HG02623 (cell line): Measurements from ENCODE around the gene ZNF892.
"Not testable (repeated sequence)": the region's sequence is repeated elsewhere in the genome, so short reads cannot be mapped to it uniquely, and the experiment has no call there.

Experiments used
- ATAC-seq: cut with Tn5 transposase; IDR thresholded peaks from one replicate; pipeline ENCODE4 v1.9.1; 2021; ENCODE audit warnings: moderate library complexity; ENCODE audit not compliant: unreplicated experiment

The ZNF892 gene

GRCh38 chr2:95207111-95207961 is at the start of gene ZNF892:
TSS of gene ZNF892 (plus strand) at chr2:95207521. CDS start at chr2:95207816, 295 bp downstream.
- peak; percentile 98 for ATAC-seq

DNA sequence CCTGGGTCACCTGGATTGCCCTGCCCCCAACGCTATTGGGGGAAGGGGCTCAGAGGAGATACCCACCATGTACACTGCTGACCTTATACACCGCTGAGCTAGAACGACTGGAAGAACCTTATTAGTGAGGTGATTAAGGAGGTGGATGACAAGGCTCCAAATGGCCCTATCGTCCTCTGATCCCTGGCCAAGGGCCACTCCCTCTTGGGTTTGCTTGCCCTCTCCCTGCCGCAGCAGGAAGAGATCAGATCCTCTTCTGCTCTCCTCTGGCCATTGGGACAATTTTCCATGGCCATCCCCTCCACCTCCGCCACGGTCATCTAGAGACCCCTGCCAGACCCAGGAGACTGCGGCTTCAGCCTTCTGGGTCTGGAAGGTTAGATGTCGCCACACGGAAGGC is 48.9 kb upstream of the ZNF892 start:
- ATAC-seq: no peak

DNA sequence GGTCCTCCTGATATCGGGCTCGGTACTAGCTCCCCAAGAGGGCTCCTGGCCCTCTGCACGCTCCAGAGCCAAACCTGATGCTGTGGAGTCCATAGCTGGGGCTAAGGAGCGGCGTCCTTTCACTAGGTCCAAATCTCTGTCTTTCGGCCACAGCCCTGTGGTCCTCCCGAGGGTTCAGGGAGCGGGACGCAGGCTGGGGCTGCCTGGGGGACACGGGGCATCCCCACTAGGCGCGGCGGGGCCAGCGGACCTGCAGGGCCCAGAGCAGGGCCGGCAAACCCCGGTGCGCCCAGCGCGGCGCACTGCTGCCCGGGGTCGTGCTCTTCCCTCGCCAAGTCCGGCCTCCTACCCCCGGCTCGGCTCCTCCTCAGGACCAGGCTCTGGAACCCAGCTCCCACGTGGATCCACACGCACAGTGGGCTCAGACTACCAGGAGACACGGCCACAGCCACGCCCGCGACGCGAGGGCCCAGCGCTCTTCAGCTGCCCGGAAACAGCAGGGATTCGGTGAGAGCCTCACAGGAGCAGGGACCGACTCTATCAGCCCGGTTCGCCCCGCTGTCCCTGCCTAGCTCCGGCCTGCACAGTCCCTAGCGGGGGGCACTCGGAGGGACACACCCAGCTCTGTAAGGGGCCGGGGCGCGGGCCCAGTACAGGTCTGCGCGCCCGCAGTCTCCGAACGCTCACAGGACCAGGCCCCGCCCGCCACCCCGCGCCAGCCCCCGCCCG is 48.3 kb upstream of the ZNF892 start:
- peak; percentile 48 for ATAC-seq

- peak; percentile 89 for ATAC-seq
These were observed 47.5 kb upstream of the ZNF892 start, which contains the start of gene ZNF514 for GRCh38 chr2:95159690-95160449. TSS of gene ZNF514 (minus strand) at chr2:95159848. CDS start at chr2:95153253, 6,595 bp downstream.

DNA sequence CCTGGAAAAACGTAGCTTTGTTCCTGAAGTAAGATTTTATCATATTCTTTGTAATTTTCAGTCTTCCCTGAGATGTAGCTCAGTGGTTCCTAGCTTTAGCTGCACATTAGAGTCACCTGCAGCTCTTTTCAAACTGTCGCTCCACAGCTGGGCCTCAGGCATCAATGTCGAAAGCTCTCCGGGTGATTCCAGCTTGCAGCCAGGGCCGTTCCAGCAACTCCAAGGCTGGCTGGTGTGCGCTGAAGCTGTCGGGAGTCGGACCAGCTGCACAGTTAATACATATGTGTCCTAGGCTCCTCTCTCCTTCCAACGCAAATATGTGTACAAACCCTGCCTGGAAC is 42.3 kb upstream of the ZNF892 start:
- ATAC-seq: peak; percentile 7

- peak; percentile 96 for ATAC-seq
These were observed 41.8 kb upstream of the ZNF892 start, which contains the start of gene ZNF2 for GRCh38 chr2:95165371-95166064. TSS of gene ZNF2 (plus strand) at chr2:95165809. CDS start at chr2:95176227, 10,418 bp downstream.

DNA sequence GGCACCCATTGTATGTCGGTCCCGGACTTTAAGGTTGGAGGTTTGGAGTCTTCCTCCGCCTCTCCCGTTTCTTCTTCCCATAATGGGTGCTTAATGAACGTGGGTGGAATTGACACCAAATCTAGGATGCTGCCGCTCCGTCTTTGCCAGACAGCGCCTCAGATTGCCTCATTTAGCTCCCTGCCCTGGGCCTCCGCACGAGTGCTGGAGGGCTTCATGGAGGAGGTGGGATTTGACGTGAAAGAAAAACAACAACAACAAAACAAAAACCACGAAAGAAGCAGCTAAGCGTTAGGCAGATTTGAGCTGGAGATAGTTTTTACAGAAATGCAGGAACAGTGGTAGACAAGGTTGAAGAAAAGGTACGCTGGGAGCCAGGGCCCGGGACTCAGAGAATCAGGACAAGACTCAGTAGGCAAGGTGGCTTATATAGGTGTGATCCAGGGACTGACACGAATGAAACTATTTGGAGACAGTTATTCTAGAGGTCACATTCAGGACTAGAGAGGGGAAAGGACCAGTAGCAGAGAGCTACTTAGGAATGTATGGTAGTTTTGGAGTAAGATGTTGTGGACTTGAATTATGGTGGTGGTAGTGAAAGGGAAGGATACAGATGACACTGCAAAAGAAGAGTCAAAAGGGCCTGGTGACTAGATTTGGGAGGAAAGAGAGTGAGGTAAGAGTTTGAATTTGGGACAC is 41.1 kb upstream of the ZNF892 start:
- ATAC-seq: peak; percentile 8

DNA sequence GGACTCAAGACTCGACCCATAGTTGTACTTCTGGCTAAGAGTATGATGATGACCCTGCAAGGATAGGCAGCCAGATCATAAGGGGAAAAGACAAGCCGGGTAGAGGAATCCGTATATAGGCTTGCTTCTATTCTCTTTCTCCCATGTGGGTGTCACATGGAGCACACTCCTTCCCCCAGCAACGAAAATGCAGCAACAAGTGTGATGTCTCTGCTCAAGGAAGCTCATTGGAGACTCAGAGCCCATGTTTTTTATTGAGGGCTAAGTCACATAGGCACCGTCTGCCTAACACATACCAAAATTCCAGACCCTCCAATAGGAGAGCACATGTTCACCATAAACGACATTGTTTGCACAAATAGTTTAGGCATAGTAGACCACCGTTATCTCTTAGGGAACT is 35.4 kb upstream of the ZNF892 start:
- no peak for ATAC-seq

DNA sequence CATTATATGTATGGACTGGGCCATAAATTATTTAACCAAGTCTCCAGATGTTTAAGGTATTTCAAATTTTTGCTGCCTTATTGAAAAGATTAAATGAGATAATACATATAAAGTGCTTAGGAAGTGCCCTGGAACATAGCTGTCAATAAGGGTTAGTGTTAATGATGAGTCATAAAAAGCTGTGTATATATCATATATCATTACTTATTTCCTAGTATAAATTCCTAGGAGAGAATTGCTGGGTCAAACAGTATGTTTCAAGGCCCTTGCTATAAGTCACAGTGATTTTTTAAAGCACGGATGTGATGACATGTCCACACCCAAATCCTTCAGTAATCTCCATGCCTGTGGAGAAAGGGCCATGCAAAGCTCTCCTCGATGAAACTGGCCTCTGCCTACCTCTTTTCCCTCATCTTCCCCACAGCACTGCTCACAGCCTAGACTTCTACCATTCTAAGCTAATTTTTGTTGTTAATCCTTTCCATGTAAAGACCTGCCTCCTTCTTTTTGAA is 33.2 kb upstream of the ZNF892 start:
- ATAC-seq: no peak

DNA sequence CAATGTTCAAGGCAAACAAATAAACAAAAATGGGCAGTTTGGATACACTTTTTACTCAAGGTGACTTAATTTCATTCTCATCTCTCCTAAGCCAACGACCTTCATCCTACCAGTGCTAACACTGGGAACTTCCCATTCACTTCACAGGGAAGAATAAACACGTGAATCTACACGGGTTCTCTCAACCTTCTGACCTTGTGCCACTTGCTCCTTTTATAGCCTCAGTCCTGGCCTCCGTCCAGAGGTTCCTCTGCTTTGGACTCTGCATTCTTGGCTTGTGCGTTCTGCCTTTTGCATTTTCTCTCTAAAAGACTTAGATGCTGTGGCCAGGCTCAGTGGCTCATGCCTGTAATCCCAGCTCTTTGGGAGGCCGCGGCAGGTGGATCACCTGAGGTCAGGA is 27.9 kb upstream of the ZNF892 start:
- ATAC-seq: no peak

DNA sequence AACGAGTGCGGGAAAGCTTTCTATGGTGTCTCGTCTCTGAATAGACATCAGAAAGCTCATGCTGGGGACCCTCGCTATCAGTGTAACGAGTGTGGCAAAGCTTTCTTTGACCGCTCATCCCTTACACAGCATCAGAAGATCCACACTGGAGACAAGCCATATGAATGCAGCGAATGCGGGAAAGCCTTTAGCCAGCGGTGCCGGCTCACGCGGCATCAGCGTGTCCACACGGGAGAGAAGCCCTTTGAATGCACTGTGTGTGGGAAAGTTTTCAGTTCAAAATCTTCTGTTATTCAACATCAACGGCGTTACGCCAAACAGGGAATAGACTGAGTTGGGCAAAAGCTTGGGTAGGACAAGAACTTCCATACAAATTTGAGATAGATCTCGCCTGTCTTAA is 25.5 kb upstream of the ZNF892 start:
- ATAC-seq: no peak

- ATAC-seq: no peak
These were observed 22.1 kb upstream of the ZNF892 start for GRCh38 chr2:95185197-95185596.

- no peak for ATAC-seq
These were observed 21.3 kb upstream of the ZNF892 start for GRCh38 chr2:95185973-95186372.

DNA sequence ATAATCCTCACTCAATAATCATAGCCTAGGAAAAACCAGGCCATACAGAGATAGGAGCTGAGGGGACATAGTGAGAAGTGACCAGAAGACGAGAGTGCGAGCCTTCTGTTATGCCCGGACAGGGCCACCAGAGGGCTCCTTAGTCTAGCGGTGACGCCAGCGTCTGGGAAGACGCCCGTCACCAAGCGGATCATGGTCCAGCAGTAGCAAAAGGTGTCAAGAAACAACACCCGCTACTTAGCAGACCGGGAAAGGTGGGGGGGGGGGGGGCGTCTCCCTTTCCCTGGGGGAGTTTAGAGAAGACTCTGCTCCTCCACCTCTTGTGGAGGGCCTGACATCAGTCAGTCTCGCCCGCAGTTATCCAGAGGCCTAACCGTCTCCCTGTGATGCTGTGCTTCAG is 14.4 kb upstream of the ZNF892 start:
- ATAC-seq: not testable (repeated sequence)

DNA sequence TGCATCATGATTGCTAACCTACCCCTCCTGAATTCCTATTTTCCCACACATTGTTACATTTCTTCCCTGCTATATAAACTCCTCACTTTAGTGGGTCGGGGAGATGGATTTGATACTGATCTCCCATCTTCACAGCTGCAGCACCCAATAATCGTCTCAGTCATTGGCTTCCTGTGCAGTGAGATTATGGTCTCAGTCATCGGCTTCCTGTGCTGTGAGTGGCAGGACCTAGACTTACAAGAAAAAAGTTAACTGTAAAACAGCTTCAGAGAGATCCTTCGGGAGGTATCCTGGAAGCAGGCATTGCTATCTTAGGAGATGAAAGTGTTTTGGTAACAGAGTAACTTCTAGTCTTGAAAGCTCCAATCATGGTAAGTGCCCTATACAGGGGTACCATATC is 3.4 kb upstream of the ZNF892 start:
- ATAC-seq: no peak

DNA sequence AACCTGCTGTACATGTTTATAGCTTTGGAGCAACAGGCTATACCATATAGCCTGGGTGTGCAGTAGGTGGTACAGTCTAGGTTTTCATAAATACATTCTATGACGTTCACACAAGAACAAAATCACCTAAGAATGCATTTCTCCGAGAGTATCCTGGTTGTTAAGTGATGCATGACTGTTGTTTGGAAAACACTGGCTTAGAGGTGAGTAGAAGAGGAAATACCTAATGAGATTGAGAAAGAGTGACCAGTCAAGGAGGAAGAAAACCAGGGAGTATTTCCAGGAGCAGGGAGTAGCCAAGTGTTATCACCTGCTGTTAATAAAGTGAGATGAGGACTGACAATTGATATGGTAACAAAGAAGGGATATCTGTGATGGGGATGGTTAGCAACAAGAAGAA is 2.9 kb upstream of the ZNF892 start:
- no peak for ATAC-seq

- ATAC-seq: no peak
These were observed 1.2 kb upstream of the ZNF892 start for GRCh38 chr2:95206096-95206495.

GRCh38 chr2:95208106-95208505 is 785 bp downstream of the ZNF892 start:
- ATAC-seq: no peak

GRCh38 chr2:95215018-95215612 is 7.8 kb downstream of the ZNF892 start:
- ATAC-seq: no peak

GRCh38 chr2:95220449-95220848 is 13.1 kb downstream of the ZNF892 start:
- no peak for ATAC-seq
